Measurements from ENCODE around the gene HMCN2.
A peak's percentile ranks its signal among the peaks of the same experiment; 100 is the strongest.
"Not testable (repeated sequence)": the region's sequence is repeated elsewhere in the genome, so short reads cannot be mapped to it uniquely, and the experiment has no call there.

Gene HMCN2

GRCh38 chr9:130331573-130331972 lies 66.0 kb downstream of the HMCN2 start:
- DNase-seq: no peak

- DNase-seq: no peak
Observed at GRCh38 chr9:130332384-130332926, 66.9 kb downstream of the HMCN2 start.

GRCh38 chr9:130333041-130333711 lies 67.6 kb downstream of the HMCN2 start:
- no peak for DNase-seq

- DNase-seq: no peak
Observed at GRCh38 chr9:130333712-130334062, 68.1 kb downstream of the HMCN2 start.

- DNase-seq: no peak
Observed at GRCh38 chr9:130334915-130335314, 69.4 kb downstream of the HMCN2 start.

- no peak for DNase-seq
Observed at GRCh38 chr9:130336027-130336610, 70.6 kb downstream of the HMCN2 start.

GRCh38 chr9:130336885-130337284 lies 71.3 kb downstream of the HMCN2 start:
- DNase-seq: no peak

- no peak for DNase-seq
Observed at GRCh38 chr9:130337318-130337717, 71.8 kb downstream of the HMCN2 start.

GRCh38 chr9:130337784-130338380 lies 72.3 kb downstream of the HMCN2 start:
- DNase-seq: no peak

- DNase-seq: not testable (repeated sequence)
Observed at GRCh38 chr9:130338891-130339290, 73.3 kb downstream of the HMCN2 start.

- no peak for DNase-seq
Observed at GRCh38 chr9:130339306-130339705, 73.7 kb downstream of the HMCN2 start.

GRCh38 chr9:130340011-130340410 lies 74.5 kb downstream of the HMCN2 start:
- DNase-seq: peak; percentile 23

GRCh38 chr9:130340557-130340956 lies 75.0 kb downstream of the HMCN2 start:
- DNase-seq: not testable (repeated sequence)

- DNase-seq: no peak
Observed at GRCh38 chr9:130341128-130341527, 75.6 kb downstream of the HMCN2 start.

GRCh38 chr9:130341839-130342713 lies 76.5 kb downstream of the HMCN2 start:
- no peak for DNase-seq

- no peak for DNase-seq
Observed at GRCh38 chr9:130342714-130343085, 77.1 kb downstream of the HMCN2 start.

- DNase-seq: peak; percentile 35
Observed at GRCh38 chr9:130343445-130343918, 77.9 kb downstream of the HMCN2 start.

- no peak for DNase-seq
Observed at GRCh38 chr9:130344366-130344765, 78.8 kb downstream of the HMCN2 start.

- DNase-seq: no peak
Observed at GRCh38 chr9:130345009-130345896, 79.7 kb downstream of the HMCN2 start.

- DNase-seq: no peak
Observed at GRCh38 chr9:130345897-130346385, 80.4 kb downstream of the HMCN2 start.

- DNase-seq: no peak
Observed at GRCh38 chr9:130346431-130346830, 80.9 kb downstream of the HMCN2 start.

- DNase-seq: no peak
Observed at GRCh38 chr9:130347036-130347435, 81.5 kb downstream of the HMCN2 start.
